CD4-positive, alpha-beta T cell treated with Interleukin-17A for 1 hour (primary cell): ENCODE data around the gene PRPS2.

Experiments
- DNase-seq: peaks from one replicate; pipeline ENCODE4 v3.0.0-alpha.2; 2020

PRPS2 gene

GRCh38 chrX:12791257-12792228, at the start of gene PRPS2:
TSS of gene PRPS2 (plus strand) at chrX:12791412. CDS start at chrX:12791498, 86 bp downstream.
- DNase-seq, result peak; percentile 77

DNA sequence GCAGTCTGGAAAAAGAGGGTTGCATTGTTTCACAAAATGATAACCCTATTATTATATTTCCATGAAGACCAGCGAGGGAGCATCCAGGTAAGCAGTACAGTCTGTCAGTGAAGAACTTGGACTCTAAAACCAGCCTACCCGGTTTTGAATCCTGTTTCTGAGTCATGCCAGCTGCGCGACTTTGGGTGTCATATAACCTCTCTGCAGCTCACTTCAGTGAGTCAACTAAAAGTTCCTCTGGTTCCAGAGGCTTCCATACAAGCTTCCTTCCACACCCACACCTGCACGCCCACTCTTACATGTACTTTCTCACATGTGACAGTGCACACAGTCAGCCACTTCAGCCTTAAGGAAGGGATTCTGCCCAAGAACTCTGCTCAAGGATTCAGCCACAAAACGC, 49.8 kb upstream of the PRPS2 start:
- DNase-seq, result no peak

- DNase-seq, result no peak
These were observed 43.8 kb upstream of the PRPS2 start for GRCh38 chrX:12747433-12747832.

- no peak for DNase-seq
These were observed 39.3 kb upstream of the PRPS2 start for GRCh38 chrX:12751887-12752286.

GRCh38 chrX:12753366-12753765, 37.8 kb upstream of the PRPS2 start:
- DNase-seq, result no peak

- DNase-seq, result no peak
These were observed 32.9 kb upstream of the PRPS2 start for GRCh38 chrX:12758291-12758690.

GRCh38 chrX:12767856-12768255, 23.4 kb upstream of the PRPS2 start:
- no peak for DNase-seq

DNA sequence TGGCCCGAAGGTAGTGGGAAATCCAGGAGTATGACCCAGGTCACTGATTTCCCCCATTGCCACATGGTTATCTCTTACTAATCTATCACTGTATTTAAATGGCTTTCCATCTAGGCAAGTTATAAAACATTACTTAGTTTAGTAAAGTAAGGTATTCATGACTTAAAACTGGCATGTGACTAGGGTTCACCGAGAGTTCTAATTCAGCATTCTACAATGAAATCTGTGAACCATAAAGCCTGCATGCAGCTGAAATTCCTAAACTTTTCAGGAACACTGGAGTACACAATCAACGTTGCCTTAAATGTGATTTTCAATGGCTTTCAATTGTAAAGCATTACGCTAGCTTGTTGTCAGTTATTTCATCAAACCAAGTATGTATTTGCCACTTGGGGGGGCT, 22.7 kb upstream of the PRPS2 start:
- no peak for DNase-seq

GRCh38 chrX:12770440-12770839, 20.8 kb upstream of the PRPS2 start:
- DNase-seq, result peak; percentile 36

DNA sequence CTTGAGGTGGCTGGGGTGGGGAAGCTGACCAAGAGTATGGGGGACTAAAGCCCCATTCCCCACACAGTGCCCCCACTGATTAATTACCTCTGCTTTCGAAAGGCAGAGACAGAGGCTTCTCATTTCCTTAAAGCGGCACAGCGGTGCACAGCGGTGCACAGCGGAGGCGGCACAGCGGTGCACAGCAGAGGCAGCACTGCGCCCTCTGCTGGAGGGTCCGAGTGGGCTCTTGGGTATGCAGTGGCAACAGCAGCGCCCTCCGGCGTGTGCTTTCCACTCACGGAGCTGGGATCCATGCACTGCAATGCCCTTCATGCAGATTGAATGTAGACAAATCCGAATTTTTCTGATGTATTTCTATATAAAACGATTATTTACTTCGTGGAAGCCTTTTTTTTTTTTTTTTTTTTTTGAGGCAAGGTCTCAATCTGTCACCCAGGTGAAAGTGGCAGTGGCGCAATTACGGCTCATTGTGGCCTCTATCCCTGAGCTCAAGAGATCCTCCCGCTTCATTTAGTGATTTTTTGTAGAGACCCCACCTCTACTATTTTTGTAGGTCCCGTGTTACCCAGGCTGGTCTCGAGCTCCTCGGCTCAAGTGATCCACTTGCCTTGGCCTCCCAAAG, 19.7 kb upstream of the PRPS2 start:
- DNase-seq, result peak; percentile 73

- DNase-seq, result no peak
These were observed 13.5 kb upstream of the PRPS2 start for GRCh38 chrX:12777670-12778069.

DNA sequence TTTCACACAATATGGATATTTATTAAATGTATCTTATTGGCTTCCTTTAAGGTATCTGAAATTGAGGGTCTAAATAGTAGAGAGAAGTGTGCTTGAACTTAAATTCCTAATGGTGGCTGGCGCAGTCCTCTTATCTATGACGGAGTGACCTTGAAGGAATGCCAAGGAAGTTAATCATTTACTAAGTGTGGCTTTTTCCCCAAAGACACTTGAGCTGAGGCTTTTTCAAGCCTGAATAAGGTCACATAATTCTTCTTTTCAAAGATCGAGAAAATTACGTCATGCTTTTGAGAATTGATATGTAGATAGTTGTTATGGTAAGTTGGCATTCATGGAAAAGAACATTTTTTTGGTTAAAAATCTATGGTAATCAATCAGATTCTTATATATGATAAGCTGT, 11.7 kb upstream of the PRPS2 start:
- DNase-seq, result no peak

DNA sequence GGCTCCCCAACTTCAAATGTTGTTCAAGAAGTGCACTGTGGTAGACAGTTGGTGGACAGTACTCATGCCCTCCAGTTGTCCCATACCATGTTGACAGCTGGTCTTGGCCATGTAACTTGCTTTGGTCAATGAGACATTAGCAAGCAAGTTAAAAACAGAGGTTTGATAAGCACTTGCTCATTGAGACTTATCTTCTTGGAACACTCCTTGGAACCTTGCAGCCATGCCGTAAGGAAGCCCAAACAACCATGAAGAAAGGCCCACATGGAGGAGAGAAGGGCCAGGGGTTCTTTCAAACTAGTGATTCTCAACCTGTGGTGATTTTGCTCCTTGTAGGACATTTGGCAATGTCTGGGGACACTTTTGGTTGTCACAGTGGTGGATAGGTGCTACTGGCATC, 2.6 kb upstream of the PRPS2 start:
- no peak for DNase-seq

GRCh38 chrX:12789976-12790375, 1.2 kb upstream of the PRPS2 start:
- DNase-seq, result no peak

DNA sequence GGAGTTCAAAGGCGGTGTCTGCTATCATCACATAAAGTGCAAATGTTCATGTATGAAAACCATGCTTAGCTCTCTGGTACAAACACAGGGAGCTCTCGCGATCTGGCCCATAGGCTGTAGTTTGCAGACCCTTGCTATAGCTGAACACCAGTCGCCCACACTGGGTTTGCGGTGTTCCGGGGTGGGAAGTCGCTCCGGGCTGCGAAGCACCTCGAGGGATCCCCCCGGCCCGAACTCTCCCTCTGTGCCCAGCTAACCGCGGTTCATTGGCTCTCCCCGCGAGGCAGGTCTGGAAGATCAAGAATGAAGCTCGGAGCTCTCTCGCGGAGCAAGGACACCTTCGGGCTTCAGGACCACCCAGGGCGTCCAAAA, 341 bp upstream of the PRPS2 start:
- no peak for DNase-seq

- no peak for DNase-seq
These were observed 1.5 kb downstream of the PRPS2 start for GRCh38 chrX:12792711-12793110.

GRCh38 chrX:12794654-12795053, 3.4 kb downstream of the PRPS2 start:
- DNase-seq, result no peak

GRCh38 chrX:12798601-12799000, 7.4 kb downstream of the PRPS2 start:
- no peak for DNase-seq

- DNase-seq, result no peak
These were observed 7.9 kb downstream of the PRPS2 start for GRCh38 chrX:12799118-12799517.

GRCh38 chrX:12802741-12803140, 11.5 kb downstream of the PRPS2 start:
- no peak for DNase-seq

GRCh38 chrX:12804655-12805054, 13.4 kb downstream of the PRPS2 start:
- no peak for DNase-seq

- no peak for DNase-seq
These were observed 14.1 kb downstream of the PRPS2 start for GRCh38 chrX:12805333-12805732.

DNA sequence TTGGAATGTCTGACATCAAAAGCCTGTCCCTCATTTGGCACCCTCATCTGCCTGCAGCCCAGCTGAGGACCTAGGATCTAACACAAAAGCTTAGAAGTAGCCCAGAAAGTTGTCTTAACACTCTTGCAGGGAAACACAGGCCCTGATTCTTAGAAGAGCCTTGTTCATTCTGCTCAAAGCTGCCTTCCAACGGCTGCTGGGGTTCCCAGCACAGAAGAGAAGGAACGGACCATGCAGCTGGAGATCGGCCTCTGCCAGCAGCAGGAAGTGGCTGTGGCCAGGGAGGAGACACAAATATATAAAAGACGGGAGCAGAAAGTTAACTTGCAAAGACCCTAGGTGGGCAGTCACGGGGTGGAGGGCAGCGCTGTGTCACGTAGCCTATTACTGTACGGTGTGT, 20.4 kb downstream of the PRPS2 start:
- no peak for DNase-seq

- DNase-seq, result peak; percentile 59
These were observed 23.2 kb downstream of the PRPS2 start for GRCh38 chrX:12814420-12814819.
